ENCODE data around the gene TP73. TPM values are rescaled to one million over a fixed set of nuclear protein-coding genes. Genes with fewer than 3 reads are reported as not detected.

TP73 gene
- total RNA-seq, 1 donor from 2014 or later = 0.05 TPM

DNA sequence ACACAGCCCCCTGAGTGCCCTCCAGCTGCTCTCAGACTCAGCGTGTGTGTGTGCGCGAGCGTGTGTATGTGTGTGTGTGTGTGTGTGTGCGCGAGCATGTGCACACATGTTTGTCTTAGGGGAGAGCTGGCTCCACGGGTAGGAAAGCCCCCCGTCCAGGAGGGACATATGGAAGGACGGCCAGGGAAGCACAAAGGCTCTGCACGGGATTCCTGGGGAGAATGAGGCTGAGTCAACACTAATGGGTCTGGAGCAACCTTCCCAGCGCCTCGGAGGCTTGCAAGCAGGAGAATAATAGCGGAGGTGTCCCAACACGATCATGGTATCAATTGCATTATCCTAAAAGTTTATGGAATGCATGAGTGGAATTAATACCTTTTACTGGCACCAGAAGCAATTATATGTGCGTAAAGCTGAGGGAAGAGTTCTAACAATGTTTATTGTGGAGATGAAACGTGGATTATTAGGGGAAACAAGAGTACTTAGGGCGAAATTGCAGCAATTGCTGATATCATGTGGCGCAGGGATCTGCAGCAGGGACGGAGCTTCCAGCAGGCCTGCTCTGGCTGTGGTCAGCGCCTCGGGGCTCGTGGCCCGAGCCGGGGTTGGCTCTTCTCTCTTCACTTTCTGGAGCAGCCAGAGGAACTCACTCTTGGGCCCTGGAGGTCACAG is 59.6 kb downstream of the TP73 start:
- TF ChIP-seq, protein P1, sequence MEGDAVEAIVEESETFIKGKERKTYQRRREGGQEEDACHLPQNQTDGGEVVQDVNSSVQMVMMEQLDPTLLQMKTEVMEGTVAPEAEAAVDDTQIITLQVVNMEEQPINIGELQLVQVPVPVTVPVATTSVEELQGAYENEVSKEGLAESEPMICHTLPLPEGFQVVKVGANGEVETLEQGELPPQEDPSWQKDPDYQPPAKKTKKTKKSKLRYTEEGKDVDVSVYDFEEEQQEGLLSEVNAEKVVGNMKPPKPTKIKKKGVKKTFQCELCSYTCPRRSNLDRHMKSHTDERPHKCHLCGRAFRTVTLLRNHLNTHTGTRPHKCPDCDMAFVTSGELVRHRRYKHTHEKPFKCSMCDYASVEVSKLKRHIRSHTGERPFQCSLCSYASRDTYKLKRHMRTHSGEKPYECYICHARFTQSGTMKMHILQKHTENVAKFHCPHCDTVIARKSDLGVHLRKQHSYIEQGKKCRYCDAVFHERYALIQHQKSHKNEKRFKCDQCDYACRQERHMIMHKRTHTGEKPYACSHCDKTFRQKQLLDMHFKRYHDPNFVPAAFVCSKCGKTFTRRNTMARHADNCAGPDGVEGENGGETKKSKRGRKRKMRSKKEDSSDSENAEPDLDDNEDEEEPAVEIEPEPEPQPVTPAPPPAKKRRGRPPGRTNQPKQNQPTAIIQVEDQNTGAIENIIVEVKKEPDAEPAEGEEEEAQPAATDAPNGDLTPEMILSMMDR (IDR thresholded peaks at IDR 0.05) = no peak
- no peaks in the 10 kb centered on the region for H3K4me1 Mint-ChIP-seq (ENCODE audit: low read depth)
- no peak for DNase-seq (ENCODE audit: low spot score)
- H3K27me3 Mint-ChIP-seq (ENCODE audit: low read depth) = peaks cover 34% of the 10 kb centered on the region
- no peaks in the 10 kb centered on the region for H3K36me3 Mint-ChIP-seq (ENCODE audit: low read depth)
- no peak overlapping the region for H3K4me3 Mint-ChIP-seq (ENCODE audit: unreplicated experiment)
- H3K9me3 Mint-ChIP-seq (ENCODE audit: low read depth) = no peaks in the 10 kb centered on the region
- no peak overlapping the region for H3K27ac Mint-ChIP-seq (ENCODE audit: unreplicated experiment)

DNA sequence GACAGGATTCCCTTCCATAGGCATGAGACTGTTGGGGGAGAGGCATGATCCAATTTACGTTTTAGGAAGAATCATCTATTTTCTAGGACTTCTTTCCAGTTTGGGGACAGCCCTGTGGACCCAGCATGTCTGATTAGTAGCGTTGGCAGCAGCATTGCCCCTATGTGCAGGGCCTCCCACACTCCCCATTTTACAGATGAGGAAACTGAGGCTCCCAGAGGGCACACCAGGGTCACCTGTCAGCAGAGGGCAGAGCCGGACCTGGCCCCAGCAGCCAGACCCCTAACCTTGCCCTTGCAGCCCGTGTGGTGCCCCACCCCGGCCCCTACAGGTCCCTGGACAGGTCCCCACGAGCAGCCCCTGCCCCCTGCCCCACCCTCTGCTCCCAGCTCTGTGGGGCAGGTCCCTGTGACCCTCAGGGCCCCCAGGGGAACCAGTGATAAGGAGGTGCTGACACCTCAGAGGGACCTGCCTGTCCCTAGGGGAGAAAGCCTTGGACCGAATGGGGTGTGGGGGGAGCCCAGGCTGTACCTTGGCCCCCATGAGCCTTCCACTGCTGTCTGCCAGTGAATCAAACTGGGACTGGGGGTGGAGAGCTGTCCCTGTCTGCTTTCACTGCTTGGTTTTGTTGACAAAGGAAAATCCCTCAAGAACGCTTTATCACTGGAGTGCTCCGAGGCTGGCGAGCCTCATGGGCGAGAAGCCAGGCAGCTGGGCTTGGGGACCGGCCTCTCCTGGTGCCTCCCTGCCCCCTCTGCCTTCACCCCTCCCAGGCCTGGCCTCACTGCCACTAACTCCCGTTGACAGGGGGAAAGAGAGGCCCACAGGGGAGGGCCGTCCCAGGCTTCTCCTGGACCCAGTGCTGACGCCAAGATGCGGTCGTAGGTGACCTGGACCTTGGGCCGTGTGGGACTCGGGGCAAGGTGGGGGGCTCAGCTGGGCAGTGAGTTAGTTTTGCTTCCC is 60.5 kb downstream of the TP73 start:
- TF ChIP-seq, protein P1 (IDR thresholded peaks at IDR 0.05) = no peak

DNA sequence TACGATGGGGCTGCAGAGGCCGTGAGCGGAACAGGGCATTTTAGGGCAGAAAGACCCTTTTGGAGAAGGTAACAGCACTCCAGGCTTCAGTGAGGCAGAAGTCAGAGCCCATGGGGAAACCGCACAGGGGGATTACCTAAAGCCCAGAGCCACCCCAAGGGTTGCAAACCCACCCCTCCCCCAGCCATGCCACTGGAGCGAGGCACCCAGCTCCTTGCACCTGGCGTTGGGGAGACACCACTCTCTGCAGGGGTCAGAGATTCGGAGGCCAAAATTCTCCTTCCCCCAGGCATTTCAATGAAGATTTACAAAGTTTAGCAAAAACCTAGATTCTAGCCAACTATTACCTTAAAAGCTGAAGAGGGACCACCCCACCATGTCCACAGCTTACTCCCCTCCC is 61.5 kb downstream of the TP73 start:
- TF ChIP-seq, protein P1 (IDR thresholded peaks at IDR 0.05) = no peak
- peaks cover 25% of the 10 kb centered on the region for H3K27me3 Mint-ChIP-seq (ENCODE audit: low read depth)
- no peak overlapping the region for H3K4me3 Mint-ChIP-seq (ENCODE audit: unreplicated experiment)
- H3K27ac Mint-ChIP-seq (ENCODE audit: unreplicated experiment) = no peak overlapping the region
- no peaks in the 10 kb centered on the region for H3K36me3 Mint-ChIP-seq (ENCODE audit: low read depth)
- DNase-seq (ENCODE audit: low spot score) = no peak
- H3K4me1 Mint-ChIP-seq (ENCODE audit: low read depth) = no peaks in the 10 kb centered on the region
- no peaks in the 10 kb centered on the region for H3K9me3 Mint-ChIP-seq (ENCODE audit: low read depth)

More for the DNA sequence above, 60.5 kb downstream of the TP73 start:
- no peaks in the 10 kb centered on the region for H3K9me3 Mint-ChIP-seq (ENCODE audit: low read depth)
- no peak overlapping the region for H3K27ac Mint-ChIP-seq (ENCODE audit: unreplicated experiment)
- no peaks in the 10 kb centered on the region for H3K4me1 Mint-ChIP-seq (ENCODE audit: low read depth)
- DNase-seq (ENCODE audit: low spot score) = no peak
- no peaks in the 10 kb centered on the region for H3K36me3 Mint-ChIP-seq (ENCODE audit: low read depth)
- H3K4me3 Mint-ChIP-seq (ENCODE audit: unreplicated experiment) = no peak overlapping the region
- H3K27me3 Mint-ChIP-seq (ENCODE audit: low read depth) = peaks cover 30% of the 10 kb centered on the region

DNA sequence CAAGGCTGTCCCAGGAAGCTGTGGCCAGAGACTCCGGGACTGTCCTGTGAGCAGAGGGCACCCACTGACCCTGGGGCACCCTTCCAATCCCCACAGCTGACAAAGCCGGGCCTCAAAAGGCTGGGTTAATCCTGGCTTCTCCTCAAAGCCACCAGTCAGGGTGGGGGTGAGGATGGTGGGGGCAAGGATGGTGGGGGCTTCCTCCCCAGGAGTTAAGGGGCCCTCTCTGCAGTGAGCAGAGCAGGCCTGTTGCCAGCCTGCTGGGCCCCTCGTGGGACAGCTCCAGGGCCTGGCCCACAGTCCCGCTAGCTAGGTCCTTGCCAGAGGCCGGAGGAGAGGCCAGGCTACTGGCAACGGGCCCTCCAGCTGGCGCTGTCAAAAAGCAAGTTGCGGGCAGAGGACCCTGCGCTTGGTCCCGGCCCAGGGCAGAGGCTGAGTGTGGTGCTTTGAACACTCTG is 62.0 kb downstream of the TP73 start:
- Mint-ChIP-seq H3K36me3 (ENCODE audit: low read depth) (no peaks in the 10 kb centered on the region), H3K9me3 (ENCODE audit: low read depth) (no peaks in the 10 kb centered on the region), H3K27me3 (ENCODE audit: low read depth) (peaks cover 25% of the 10 kb centered on the region), H3K27ac (ENCODE audit: unreplicated experiment) (no peak overlapping the region), H3K4me3 (ENCODE audit: unreplicated experiment) (no peak overlapping the region), H3K4me1 (ENCODE audit: low read depth) (no peaks in the 10 kb centered on the region)
- TF ChIP-seq, protein P1 (IDR thresholded peaks at IDR 0.05) = no peak
- DNase-seq (ENCODE audit: low spot score) = no peak

DNA sequence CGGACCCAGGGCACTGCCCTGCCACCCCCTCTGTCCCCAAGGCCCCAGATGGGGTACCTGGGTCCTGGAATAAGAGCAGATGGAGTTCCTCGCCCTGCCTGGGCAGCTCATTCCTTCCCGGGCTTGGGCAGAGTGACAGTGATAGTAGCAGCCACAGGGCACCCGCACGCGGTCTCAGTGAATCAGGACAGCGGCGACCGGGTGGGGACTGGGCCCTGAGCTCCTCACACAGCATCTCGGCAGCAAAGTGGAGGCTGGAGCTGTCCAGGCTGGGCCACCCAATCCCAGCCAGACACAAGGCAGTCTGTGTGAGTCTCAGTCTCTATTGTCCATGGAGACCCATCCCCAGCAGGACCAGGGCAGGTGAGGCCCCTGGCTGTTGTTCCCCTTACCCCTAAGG is 62.5 kb downstream of the TP73 start:
- Mint-ChIP-seq H3K9me3 (ENCODE audit: low read depth) (no peaks in the 10 kb centered on the region), H3K4me1 (ENCODE audit: low read depth) (no peaks in the 10 kb centered on the region), H3K36me3 (ENCODE audit: low read depth) (no peaks in the 10 kb centered on the region), H3K27ac (ENCODE audit: unreplicated experiment) (no peak overlapping the region), H3K27me3 (ENCODE audit: low read depth) (peaks cover 22% of the 10 kb centered on the region), H3K4me3 (ENCODE audit: unreplicated experiment) (no peak overlapping the region)
- no peak for DNase-seq (ENCODE audit: low spot score)
- TF ChIP-seq, protein P1 (IDR thresholded peaks at IDR 0.05) = no peak
